ENCODE measurements around the gene APOBEC3G.
"Not testable (repeated sequence)": the region's sequence is repeated elsewhere in the genome, so short reads cannot be mapped to it uniquely, and the experiment has no call there.

The APOBEC3G gene

GRCh38 chr22:39068033-39068785, 8.9 kb upstream of the APOBEC3G start:
- DNase-seq (ENCODE audit: low spot score) = no peak

- no peak for DNase-seq (ENCODE audit: low spot score)
Measured at GRCh38 chr22:39070186-39070585, 6.9 kb upstream of the APOBEC3G start.

- DNase-seq (ENCODE audit: low spot score) = not testable (repeated sequence)
Measured at GRCh38 chr22:39072581-39072981, 4.5 kb upstream of the APOBEC3G start.

- no peak for DNase-seq (ENCODE audit: low spot score)
Measured at GRCh38 chr22:39073981-39074380, 3.1 kb upstream of the APOBEC3G start.

- DNase-seq (ENCODE audit: low spot score) = not testable (repeated sequence)
Measured at GRCh38 chr22:39076155-39077025, 685 bp upstream of the APOBEC3G start.

- not testable (repeated sequence) for DNase-seq (ENCODE audit: low spot score)
Measured at GRCh38 chr22:39077912-39078311, 837 bp downstream of the APOBEC3G start.

GRCh38 chr22:39078329-39078728, 1.3 kb downstream of the APOBEC3G start:
- DNase-seq (ENCODE audit: low spot score) = no peak

- DNase-seq (ENCODE audit: low spot score) = not testable (repeated sequence)
Measured at GRCh38 chr22:39079054-39079637, 2.1 kb downstream of the APOBEC3G start.

GRCh38 chr22:39080052-39080762, 3.1 kb downstream of the APOBEC3G start:
- DNase-seq (ENCODE audit: low spot score) = no peak

- DNase-seq (ENCODE audit: low spot score) = no peak
Measured at GRCh38 chr22:39081016-39081415, 3.9 kb downstream of the APOBEC3G start.

- DNase-seq (ENCODE audit: low spot score) = no peak
Measured at GRCh38 chr22:39081598-39081997, 4.5 kb downstream of the APOBEC3G start.

- DNase-seq (ENCODE audit: low spot score) = no peak
Measured at GRCh38 chr22:39083212-39084165, 6.4 kb downstream of the APOBEC3G start.

GRCh38 chr22:39084666-39085065, 7.6 kb downstream of the APOBEC3G start:
- no peak for DNase-seq (ENCODE audit: low spot score)

- DNase-seq (ENCODE audit: low spot score) = no peak
Measured at GRCh38 chr22:39087098-39087497, 10.0 kb downstream of the APOBEC3G start.

GRCh38 chr22:39087881-39088684, 11.0 kb downstream of the APOBEC3G start:
- DNase-seq (ENCODE audit: low spot score) = no peak

- DNase-seq (ENCODE audit: low spot score) = no peak
Measured at GRCh38 chr22:39088685-39089032, 11.6 kb downstream of the APOBEC3G start.

- peak; percentile 48 for DNase-seq (ENCODE audit: low spot score)
Measured at GRCh38 chr22:39089928-39090327, 12.9 kb downstream of the APOBEC3G start.

- DNase-seq (ENCODE audit: low spot score) = no peak
Measured at GRCh38 chr22:39090426-39091064, 13.5 kb downstream of the APOBEC3G start.
